ENCODE results near the gene KIF9.
A peak's percentile ranks its signal among the peaks of the same experiment; 100 is the strongest.
"Not testable (repeated sequence)": the region's sequence is repeated elsewhere in the genome, so short reads cannot be mapped to it uniquely, and the experiment has no call there.

The KIF9 gene

DNA sequence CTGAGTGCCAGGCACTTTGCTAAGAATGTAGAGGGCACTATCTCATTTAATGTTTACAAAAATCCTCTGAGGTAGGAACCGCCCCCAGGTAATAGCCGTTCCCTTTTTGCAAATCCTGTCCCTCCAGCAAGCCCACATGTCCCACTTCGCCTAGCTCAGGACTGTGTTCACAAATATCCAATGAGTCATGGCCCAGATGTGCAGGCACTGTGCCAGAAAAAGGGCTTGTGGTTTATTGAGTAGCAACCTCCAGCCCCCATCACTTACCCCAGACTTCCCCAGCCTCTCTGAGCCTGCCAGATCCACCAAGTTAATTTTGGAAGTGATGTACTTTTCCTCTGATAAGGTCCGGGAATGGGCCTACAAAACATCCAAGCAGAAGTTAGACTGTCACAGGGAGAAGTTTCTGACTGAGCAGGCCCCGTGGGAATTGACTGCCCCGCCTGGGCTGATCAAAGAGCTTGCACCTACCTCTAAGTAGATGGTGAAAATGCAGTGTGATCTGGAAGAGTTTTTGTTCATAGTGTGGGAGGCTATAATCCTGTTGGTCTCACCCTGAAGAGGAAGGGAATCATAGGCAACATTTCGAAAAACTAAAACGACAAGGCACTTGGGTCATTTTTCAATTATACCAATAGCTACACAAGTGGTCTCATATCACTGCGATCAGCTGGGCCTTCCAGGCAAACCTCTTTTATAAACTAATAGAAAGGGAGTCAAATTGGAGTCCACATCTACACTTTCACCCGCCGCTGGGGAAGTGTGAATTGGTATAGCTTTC lies 15.7 kb downstream of the KIF9 start:
- peak; percentile 97 for DNase-seq (ENCODE audit: low read depth)
- no peak overlapping the region for H3K4me3 ChIP-seq (ENCODE audit: control insufficient read depth, low read depth, low read length)
- TF ChIP-seq, protein P1, sequence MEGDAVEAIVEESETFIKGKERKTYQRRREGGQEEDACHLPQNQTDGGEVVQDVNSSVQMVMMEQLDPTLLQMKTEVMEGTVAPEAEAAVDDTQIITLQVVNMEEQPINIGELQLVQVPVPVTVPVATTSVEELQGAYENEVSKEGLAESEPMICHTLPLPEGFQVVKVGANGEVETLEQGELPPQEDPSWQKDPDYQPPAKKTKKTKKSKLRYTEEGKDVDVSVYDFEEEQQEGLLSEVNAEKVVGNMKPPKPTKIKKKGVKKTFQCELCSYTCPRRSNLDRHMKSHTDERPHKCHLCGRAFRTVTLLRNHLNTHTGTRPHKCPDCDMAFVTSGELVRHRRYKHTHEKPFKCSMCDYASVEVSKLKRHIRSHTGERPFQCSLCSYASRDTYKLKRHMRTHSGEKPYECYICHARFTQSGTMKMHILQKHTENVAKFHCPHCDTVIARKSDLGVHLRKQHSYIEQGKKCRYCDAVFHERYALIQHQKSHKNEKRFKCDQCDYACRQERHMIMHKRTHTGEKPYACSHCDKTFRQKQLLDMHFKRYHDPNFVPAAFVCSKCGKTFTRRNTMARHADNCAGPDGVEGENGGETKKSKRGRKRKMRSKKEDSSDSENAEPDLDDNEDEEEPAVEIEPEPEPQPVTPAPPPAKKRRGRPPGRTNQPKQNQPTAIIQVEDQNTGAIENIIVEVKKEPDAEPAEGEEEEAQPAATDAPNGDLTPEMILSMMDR (conservative IDR thresholded peaks at IDR 0.05; ENCODE audit: control insufficient read depth, insufficient read depth, low read depth, low read length): no peak

DNA sequence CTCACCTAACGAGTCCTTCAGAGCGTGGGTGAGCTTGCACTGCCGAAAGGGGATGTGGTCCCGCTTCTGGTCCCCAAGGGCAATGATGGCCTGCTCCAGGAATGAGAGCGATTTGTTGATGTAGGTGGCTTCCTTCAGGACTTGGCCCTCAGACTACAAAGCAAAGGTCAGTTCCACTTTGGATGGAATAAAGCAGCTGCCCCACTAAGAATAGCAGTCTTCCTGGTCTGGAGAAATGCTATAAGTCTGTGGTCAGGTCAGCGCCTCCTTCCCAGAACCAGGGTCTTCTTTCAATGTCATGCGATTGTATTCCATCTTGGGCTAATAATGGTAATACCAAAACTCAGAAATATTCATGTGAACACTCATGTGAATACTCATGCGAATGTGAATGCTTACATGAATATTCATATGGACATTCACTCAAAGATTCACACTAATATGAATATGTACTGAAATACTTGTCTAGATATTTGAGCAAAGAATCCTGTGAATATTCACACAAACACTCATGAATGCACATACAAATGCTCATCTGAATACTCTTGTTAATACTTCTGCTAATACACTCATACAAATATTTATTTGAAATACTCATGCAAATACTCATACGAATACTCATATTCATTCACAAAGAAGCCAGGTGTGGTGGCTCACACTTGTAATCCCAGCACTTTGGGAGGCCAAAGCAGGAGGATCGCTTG lies 16.7 kb downstream of the KIF9 start:
- TF ChIP-seq, protein P1 (conservative IDR thresholded peaks at IDR 0.05; ENCODE audit: control insufficient read depth, insufficient read depth, low read depth, low read length): no peak

DNA sequence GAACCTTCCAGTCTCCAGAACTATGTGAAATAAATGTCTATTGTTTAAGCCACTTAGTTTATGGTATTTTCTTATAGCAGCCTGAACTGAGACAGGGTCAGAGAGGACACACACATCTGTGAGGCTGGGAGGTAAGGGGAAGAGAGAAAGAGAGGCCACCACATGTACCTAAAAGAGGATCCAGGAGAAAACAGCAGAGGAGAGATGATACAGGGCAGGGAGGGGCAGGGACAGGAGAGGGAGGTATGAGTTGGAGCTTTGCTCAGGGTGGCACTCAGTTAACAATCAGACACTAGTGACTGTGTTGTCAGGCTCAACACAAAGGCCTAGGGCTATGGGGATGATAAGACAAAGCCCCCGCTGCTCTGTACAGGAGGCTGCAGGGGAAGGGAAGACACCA lies 17.6 kb downstream of the KIF9 start:
- no peak overlapping the region for H3K4me3 ChIP-seq (ENCODE audit: control insufficient read depth, low read depth, low read length)
- TF ChIP-seq, protein P1 (conservative IDR thresholded peaks at IDR 0.05; ENCODE audit: control insufficient read depth, insufficient read depth, low read depth, low read length): no peak
- no peak for DNase-seq (ENCODE audit: low read depth)

More for the DNA sequence above, 16.7 kb downstream of the KIF9 start:
- DNase-seq (ENCODE audit: low read depth): no peak
- H3K4me3 ChIP-seq (ENCODE audit: control insufficient read depth, low read depth, low read length): no peak overlapping the region

DNA sequence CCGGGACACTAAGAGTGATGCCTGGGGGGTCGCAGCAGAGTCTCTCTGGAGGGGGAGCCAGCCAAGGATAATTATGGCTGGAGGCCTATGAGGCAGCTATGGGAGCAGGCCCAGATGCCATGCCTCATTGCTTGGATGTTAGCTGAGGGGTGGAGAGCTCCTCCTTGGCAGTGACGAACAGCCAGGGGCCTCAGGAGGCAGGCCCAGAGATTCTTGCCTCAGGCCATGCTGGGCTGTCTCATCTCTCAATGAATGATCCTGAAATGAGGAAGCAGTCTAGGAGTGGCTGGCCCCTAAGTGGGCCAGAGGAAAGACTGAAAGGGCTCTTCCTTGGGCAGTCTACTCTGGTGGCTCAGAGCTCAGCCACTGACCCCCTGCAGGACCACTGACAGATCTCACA lies 21.3 kb downstream of the KIF9 start:
- TF ChIP-seq, protein P1 (conservative IDR thresholded peaks at IDR 0.05; ENCODE audit: control insufficient read depth, insufficient read depth, low read depth, low read length): no peak
- no peak for DNase-seq (ENCODE audit: low read depth)
- no peak overlapping the region for H3K4me3 ChIP-seq (ENCODE audit: control insufficient read depth, low read depth, low read length)

DNA sequence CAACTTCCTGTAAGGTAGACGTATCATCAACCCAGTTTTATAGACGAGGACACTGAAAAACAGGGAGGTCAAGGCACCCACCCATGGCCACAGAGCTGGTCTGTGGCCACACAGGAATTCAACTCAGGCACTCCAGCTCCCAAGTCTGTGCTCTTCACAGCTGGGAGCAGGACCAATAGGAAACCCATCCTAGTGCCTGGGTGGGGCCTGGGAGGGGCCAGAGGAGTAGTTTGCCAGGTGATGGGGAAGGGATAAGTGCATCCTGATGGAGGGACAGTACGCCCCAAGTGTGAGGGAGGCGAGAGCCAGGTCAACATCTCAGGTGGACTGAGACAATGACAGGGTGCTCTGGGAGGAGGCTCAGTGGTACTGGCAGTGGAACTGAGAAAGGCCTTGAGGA lies 22.0 kb downstream of the KIF9 start:
- no peak overlapping the region for H3K4me3 ChIP-seq (ENCODE audit: control insufficient read depth, low read depth, low read length)
- no peak for DNase-seq (ENCODE audit: low read depth)

DNA sequence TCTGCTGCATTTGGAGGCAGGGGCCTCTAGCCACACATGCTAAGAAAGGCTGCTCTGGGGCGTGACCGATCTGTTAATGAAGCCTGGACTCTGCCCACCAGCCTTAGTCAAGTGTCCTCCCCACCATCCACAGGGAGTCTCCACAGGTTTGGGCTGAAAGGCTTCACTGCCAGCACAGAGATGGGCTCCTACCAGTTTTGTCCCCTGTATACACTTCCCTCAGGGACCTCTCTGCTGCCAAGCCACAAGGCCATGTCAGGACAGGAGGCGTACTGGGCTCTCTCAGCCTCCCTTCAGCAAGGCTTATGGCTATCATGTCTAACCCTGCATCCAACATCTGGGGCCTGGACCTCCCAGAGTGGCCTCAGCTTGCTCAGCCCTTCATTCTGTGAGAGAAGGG lies 23.5 kb downstream of the KIF9 start:
- no peak overlapping the region for H3K4me3 ChIP-seq (ENCODE audit: control insufficient read depth, low read depth, low read length)
- TF ChIP-seq, protein P1 (conservative IDR thresholded peaks at IDR 0.05; ENCODE audit: control insufficient read depth, insufficient read depth, low read depth, low read length): no peak
- DNase-seq (ENCODE audit: low read depth): no peak

More for the DNA sequence above, 22.0 kb downstream of the KIF9 start:
- TF ChIP-seq, protein P1 (conservative IDR thresholded peaks at IDR 0.05; ENCODE audit: control insufficient read depth, insufficient read depth, low read depth, low read length): no peak

DNA sequence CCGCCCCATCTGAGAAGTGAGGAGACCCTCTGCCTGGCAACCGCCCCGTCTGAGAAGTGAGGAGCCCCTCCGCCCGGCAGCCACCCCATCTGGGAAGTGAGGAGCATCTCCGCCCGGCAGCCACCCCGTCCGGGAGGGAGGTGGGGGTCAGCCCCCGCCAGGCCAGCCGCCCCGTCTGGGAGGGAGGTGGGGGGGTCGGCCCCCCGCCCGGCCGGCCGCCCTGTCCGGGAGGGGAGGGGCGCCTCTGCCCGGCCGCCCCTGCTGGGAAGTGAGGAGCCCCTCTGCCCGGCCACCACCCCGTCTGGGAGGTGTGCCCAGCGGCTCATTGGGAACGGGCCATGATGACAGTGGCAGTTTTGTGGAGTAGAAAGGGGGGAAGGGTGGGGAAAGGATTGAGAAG lies 26.3 kb downstream of the KIF9 start:
- H3K4me3 ChIP-seq (ENCODE audit: control insufficient read depth, low read depth, low read length); DNase-seq (ENCODE audit: low read depth): not testable (repeated sequence)

Data from fibroblast of mammary gland (primary cell).